Lower leg skin (tissue), 3 donors: Measurements from ENCODE around the gene MTNR1A.

Experiments used
- POLR2A ChIP-seq, 2 donors: fragments of 450-650 bp; IDR thresholded peaks; one replicate each; pipeline ENCODE4 v1.6.1; 2016 to 2017; ENCODE audit warnings: antibody characterized with exemption in 2 of 2, mild to moderate bottlenecking in 1 of 2, moderate library complexity in 1 of 2
- TF ChIP-seq, protein P1 (sequence below), 3 donors: fragments of 450-650 bp; IDR thresholded peaks; one replicate each; pipeline ENCODE4 v1.5.1; 2016; ENCODE audit warnings: antibody characterized with exemption in 3 of 3, mild to moderate bottlenecking in 3 of 3, moderate library complexity in 2 of 3

DNA sequence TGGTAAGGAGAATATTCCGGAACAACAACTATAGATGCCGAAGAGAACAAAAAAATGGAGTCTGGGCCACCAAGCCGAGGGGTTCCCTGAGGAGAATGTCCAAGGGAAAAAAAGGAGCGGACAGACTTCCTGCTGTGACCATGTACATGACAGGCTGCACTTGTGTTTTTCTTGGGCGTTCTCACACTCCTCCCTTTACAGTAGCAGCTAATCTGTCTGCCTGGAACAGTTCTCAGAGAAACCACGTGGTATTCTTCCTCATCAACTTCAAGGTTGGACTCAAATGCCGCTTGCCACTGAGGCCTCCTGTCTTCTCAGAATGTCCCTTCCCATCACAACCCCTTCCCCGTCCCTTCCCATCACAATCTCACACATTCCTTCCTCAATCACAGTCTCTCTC lies 30.8 kb upstream of the MTNR1A start:
- TF ChIP-seq, protein P1, sequence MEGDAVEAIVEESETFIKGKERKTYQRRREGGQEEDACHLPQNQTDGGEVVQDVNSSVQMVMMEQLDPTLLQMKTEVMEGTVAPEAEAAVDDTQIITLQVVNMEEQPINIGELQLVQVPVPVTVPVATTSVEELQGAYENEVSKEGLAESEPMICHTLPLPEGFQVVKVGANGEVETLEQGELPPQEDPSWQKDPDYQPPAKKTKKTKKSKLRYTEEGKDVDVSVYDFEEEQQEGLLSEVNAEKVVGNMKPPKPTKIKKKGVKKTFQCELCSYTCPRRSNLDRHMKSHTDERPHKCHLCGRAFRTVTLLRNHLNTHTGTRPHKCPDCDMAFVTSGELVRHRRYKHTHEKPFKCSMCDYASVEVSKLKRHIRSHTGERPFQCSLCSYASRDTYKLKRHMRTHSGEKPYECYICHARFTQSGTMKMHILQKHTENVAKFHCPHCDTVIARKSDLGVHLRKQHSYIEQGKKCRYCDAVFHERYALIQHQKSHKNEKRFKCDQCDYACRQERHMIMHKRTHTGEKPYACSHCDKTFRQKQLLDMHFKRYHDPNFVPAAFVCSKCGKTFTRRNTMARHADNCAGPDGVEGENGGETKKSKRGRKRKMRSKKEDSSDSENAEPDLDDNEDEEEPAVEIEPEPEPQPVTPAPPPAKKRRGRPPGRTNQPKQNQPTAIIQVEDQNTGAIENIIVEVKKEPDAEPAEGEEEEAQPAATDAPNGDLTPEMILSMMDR (IDR thresholded peaks at IDR 0.05): no peak
- TF ChIP-seq POLR2A (IDR thresholded peaks at IDR 0.05): no peak
